Right atrium auricular region (tissue), 2 donors: ENCODE measurements around the gene CD226. TPM values are rescaled to one million over a fixed set of nuclear protein-coding genes. Genes with fewer than 3 reads are reported as not detected.

Source experiments
- DNase-seq: peaks from one replicate; pipeline ENCODE4 v3.0.0-alpha.2; 2019; ENCODE audit warnings: low spot score
- H3K27ac ChIP-seq, 2 donors: fragments of 200-600 bp; sonication (generic); 1 replicate in 1 of 2; 2 replicates in 1 of 2; pipeline ENCODE4 v1.5.1; 2016 to 2019
- H3K27me3 ChIP-seq, 2 donors: fragments of 200-600 bp; sonication (generic); one replicate each; pipeline versions ENCODE4 v1.5.1 to v1.6.0; 2017 to 2019
- H3K36me3 ChIP-seq: fragments of 200-600 bp; sonication (generic); one replicate; pipeline ENCODE4 v1.5.1; 2016
- H3K4me1 ChIP-seq, 2 donors: fragments of 200-600 bp; sonication (generic); one replicate each; pipeline versions ENCODE4 v1.5.1 to v1.6.0; 2017 to 2019
- H3K4me3 ChIP-seq, 2 donors: fragments of 200-600 bp; sonication (generic); 1 replicate in 1 of 2; 2 replicates in 1 of 2; pipeline ENCODE4 v1.5.1; 2017 to 2019; ENCODE audit warnings: mild to moderate bottlenecking in 1 of 2, moderate library complexity in 1 of 2
- H3K9me3 ChIP-seq, 2 donors: fragments of 200-600 bp; sonication (generic); one replicate each; pipeline ENCODE4 v1.5.1; 2019
- total RNA-seq, 2 donors: library from RNA; depleted of rRNA; stranded (reverse); fragments of >200 nt; gene quantifications; one replicate each; pipeline ENCODE4 v1.1.0, GENCODE V29; 2016
- TF ChIP-seq, protein P1 (sequence below), 2 donors: fragments of 200-600 bp; sonication (generic); IDR thresholded peaks; one replicate each; pipeline ENCODE4 v1.5.1; 2019; ENCODE audit warnings: antibody characterized with exemption in 2 of 2

The CD226 gene
- 1 to 10 TPM in 1 of 2 donors, under 1 TPM in 1; 0.22 to 1.3 TPM for total RNA-seq

DNA sequence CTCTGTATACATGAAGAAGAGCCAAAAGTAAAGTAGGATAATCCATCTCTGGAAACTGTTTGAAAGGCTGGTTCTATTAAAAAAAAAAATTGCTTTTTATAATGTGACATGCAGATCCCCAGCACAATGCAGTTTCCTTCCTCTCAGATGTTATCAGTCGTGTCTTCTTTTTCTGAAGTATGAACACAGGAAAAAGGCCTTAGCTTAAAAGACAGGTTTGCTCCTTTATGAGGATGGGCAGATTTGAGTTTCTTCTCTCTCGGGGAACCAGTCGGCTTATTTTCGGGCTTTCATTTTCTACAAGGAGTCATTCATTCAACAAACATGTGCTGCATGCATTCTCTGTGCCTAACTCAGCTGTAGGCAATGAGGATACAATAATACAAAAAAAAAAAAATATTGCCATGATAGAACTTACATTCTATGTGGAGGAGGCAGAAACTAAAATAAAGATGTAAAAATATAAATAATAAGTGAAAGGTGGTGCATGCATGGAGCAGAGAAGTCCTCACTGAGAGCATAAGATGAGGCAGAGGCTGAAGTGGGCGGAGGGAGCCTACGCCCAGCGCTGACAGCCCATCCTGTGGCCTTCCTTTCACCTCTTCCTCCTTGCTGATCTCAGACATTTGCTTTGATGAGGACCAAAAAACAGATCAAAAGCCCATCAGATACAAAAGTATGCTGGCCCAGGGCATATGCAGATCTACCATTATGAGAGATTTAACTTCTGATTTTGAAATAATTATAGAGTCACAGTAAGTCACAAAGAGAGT, at the start of gene CD226:
Gene CD226, minus strand, starts transcription at position 513 of the 773 bp plus-strand sequence. Its CDS starts 467 bp downstream, at position 46.
- Histone ChIP-seq H3K9me3 (no peaks in the 10 kb centered on the region), H3K27ac (no peak within 1 kb of the TSS), H3K36me3 (no peaks in the 10 kb centered on the region), H3K4me1 (peaks cover 3 to 5% of the 10 kb centered on the region in 2 donors), H3K4me3 (no peak within 1 kb of the TSS), H3K27me3 (no peaks in the 10 kb centered on the region)
- DNase-seq = no peak
- TF ChIP-seq, protein P1, sequence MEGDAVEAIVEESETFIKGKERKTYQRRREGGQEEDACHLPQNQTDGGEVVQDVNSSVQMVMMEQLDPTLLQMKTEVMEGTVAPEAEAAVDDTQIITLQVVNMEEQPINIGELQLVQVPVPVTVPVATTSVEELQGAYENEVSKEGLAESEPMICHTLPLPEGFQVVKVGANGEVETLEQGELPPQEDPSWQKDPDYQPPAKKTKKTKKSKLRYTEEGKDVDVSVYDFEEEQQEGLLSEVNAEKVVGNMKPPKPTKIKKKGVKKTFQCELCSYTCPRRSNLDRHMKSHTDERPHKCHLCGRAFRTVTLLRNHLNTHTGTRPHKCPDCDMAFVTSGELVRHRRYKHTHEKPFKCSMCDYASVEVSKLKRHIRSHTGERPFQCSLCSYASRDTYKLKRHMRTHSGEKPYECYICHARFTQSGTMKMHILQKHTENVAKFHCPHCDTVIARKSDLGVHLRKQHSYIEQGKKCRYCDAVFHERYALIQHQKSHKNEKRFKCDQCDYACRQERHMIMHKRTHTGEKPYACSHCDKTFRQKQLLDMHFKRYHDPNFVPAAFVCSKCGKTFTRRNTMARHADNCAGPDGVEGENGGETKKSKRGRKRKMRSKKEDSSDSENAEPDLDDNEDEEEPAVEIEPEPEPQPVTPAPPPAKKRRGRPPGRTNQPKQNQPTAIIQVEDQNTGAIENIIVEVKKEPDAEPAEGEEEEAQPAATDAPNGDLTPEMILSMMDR (IDR thresholded peaks at IDR 0.05) = no peak

DNA sequence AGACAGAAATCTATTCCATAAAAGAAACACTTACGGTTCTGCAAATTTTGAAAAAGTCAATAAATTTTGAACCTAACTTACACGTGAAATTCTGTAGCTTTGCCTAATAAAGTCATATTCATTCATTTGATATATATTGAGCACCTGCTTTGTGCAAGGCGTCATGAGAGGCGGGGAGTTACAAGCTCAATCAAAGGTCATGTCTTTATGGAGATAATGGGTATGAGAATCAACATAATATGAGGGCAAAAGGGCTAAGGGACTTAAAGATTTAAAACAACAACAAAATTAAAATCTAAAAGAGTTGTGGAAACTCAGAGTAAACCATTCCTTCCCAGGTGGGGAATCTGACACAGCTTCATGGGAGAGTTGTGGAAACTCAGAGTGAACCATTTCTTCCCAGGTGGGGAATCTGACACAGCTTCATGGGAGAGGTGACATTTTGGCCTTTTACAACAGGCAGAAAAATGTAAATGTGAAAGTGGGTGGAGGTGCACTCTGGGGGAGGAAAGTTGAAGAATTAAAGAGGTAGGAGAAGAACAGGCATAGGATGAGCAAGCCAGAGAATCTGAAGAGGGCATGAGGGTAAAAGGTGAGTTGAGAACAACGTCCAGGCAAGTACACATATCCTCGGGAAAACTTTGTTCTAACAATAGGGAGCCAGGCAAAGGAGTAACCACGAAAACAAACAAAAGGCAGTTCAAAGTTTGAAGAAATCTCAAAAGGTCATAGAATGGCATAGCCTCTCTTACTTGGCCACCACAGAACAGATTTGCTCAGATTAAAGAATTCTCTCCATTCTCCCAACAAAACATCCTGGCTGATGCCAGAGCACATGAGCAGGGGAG, 49.5 kb upstream of the CD226 start:
- Histone ChIP-seq H3K4me3 (no peak overlapping the region), H3K27ac (peak overlapping the region in 1 of 2 donors; percentile 73), H3K9me3 (no peaks in the 10 kb centered on the region), H3K4me1 (peaks cover 0 to 20% of the 10 kb centered on the region in 2 donors), H3K27me3 (no peaks in the 10 kb centered on the region), H3K36me3 (no peaks in the 10 kb centered on the region)
- TF ChIP-seq, protein P1 (IDR thresholded peaks at IDR 0.05) = no peak
- no peak for DNase-seq

GRCh38 chr18:69996417-69996816, 48.7 kb upstream of the CD226 start:
- no peaks in the 10 kb centered on the region for H3K36me3 ChIP-seq
- H3K4me3 ChIP-seq = no peak overlapping the region
- H3K27ac ChIP-seq = no peak overlapping the region
- H3K27me3 ChIP-seq = no peaks in the 10 kb centered on the region
- no peak for DNase-seq
- peaks cover 0 to 20% of the 10 kb centered on the region in 2 donors for H3K4me1 ChIP-seq
- no peaks in the 10 kb centered on the region for H3K9me3 ChIP-seq
- TF ChIP-seq, protein P1 (IDR thresholded peaks at IDR 0.05) = no peak

DNA sequence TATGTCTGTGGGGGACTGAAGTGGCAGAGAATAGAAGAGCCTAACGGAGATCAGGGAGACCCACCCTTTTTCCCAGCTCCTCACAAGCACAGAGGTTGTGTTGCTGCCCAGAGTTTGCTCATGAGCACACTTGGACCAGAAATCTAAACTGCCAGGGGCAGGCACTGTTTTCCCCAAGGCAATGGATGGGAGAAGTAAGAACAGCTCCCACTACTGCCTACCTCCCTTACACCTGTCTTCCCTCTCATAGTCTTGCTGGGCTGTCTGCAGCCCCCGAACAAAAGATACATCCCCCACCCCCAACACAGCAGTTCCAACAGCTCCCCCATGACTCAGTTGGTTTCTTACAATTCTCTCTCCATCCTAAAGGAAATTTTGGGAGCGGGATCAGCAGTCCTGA, 48.1 kb upstream of the CD226 start:
- H3K36me3 ChIP-seq = no peaks in the 10 kb centered on the region
- TF ChIP-seq, protein P1 (IDR thresholded peaks at IDR 0.05) = no peak
- H3K4me3 ChIP-seq = no peak overlapping the region
- peaks cover 0 to 20% of the 10 kb centered on the region in 2 donors for H3K4me1 ChIP-seq
- no peaks in the 10 kb centered on the region for H3K9me3 ChIP-seq
- no peaks in the 10 kb centered on the region for H3K27me3 ChIP-seq
- DNase-seq = no peak
- H3K27ac ChIP-seq = no peak overlapping the region

- no peaks in the 10 kb centered on the region for H3K27me3 ChIP-seq
- TF ChIP-seq, protein P1 (IDR thresholded peaks at IDR 0.05) = no peak
- peaks cover 0 to 23% of the 10 kb centered on the region in 2 donors for H3K9me3 ChIP-seq
- H3K4me3 ChIP-seq = no peak overlapping the region
- peaks cover 0 to 4% of the 10 kb centered on the region in 2 donors for H3K4me1 ChIP-seq
- DNase-seq = no peak
- H3K27ac ChIP-seq = no peak overlapping the region
- H3K36me3 ChIP-seq = no peaks in the 10 kb centered on the region
Observed at GRCh38 chr18:69992776-69993175, 45.1 kb upstream of the CD226 start.
